GM12864 (cell line): ENCODE measurements around the gene PLEK.

Source experiments
- DNase-seq: peaks from one replicate; pipeline ENCODE4 v3.0.0-alpha.2; 2011; ENCODE audit warnings: low read depth
- H3K4me3 ChIP-seq: 2 replicates; pipeline ENCODE4 v1.5.1; 2011; ENCODE audit warnings: mild to moderate bottlenecking, low read depth, low read length, control low read depth
- TF ChIP-seq, protein P1 (sequence below): IDR thresholded peaks from 2 replicates; pipeline ENCODE4 v1.5.1; 2011; ENCODE audit warnings: low read depth, mild to moderate bottlenecking, moderate library complexity, low read length, control low read depth, inconsistent platforms; ENCODE audit errors: missing control alignments

The PLEK gene

DNA sequence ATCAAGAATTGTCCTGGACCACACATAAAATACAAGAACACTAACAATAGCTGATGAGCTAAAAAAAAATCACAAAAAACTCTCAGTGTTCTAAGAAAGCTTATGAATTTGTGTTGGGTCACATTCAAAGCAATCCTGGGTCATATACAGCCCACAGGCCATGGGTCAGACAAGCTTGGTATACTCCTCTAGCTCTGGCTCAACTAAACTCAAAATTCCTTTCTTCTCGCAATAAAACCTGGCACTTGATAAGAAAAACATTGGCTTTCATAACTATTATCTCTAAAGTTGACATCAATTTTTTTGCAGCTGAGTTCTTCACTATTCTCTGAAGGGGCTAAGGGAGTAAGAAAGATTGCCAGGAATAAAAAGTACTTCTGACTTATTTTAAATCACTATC is 63.7 kb downstream of the PLEK start:
- H3K4me3 ChIP-seq = no peak overlapping the region
- TF ChIP-seq, protein P1, sequence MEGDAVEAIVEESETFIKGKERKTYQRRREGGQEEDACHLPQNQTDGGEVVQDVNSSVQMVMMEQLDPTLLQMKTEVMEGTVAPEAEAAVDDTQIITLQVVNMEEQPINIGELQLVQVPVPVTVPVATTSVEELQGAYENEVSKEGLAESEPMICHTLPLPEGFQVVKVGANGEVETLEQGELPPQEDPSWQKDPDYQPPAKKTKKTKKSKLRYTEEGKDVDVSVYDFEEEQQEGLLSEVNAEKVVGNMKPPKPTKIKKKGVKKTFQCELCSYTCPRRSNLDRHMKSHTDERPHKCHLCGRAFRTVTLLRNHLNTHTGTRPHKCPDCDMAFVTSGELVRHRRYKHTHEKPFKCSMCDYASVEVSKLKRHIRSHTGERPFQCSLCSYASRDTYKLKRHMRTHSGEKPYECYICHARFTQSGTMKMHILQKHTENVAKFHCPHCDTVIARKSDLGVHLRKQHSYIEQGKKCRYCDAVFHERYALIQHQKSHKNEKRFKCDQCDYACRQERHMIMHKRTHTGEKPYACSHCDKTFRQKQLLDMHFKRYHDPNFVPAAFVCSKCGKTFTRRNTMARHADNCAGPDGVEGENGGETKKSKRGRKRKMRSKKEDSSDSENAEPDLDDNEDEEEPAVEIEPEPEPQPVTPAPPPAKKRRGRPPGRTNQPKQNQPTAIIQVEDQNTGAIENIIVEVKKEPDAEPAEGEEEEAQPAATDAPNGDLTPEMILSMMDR = no peak
- no peak for DNase-seq

- TF ChIP-seq, protein P1 = no peak
- DNase-seq = no peak
- no peak overlapping the region for H3K4me3 ChIP-seq
Measured at GRCh38 chr2:68429311-68429826, 64.3 kb downstream of the PLEK start.

DNA sequence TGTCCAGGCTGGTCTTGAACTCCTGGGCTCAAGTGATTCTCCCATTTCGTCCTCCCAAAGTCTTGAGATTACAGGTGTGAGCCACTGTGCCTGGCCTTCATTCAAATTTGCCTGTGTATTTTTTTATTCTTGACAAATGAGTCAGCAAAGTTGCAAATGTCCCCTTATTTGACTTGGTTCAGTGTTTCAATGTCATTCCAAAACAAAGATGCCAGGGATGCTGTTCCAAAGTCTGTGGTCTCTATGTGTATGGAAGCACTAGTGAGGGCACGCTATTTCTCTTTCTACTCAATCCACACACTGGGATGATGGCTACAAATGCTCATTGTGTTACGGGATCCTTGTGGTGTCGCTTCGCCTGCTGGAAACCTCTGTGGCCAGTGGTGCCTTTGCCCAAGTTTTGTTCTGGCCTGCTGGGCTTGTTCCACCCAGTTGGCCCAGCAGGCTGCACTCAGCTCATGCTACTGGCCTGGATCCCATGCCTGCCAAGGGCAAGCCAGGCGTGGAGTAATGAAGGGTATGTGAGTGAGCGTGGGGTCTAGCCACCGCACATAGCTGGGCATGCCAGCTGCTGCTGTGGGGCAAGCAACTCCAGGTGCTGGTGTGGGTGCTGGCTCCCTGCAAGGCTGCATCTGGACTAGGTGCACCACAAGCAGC is 66.4 kb downstream of the PLEK start:
- TF ChIP-seq, protein P1 = no peak
- H3K4me3 ChIP-seq = no peak overlapping the region
- no peak for DNase-seq

DNA sequence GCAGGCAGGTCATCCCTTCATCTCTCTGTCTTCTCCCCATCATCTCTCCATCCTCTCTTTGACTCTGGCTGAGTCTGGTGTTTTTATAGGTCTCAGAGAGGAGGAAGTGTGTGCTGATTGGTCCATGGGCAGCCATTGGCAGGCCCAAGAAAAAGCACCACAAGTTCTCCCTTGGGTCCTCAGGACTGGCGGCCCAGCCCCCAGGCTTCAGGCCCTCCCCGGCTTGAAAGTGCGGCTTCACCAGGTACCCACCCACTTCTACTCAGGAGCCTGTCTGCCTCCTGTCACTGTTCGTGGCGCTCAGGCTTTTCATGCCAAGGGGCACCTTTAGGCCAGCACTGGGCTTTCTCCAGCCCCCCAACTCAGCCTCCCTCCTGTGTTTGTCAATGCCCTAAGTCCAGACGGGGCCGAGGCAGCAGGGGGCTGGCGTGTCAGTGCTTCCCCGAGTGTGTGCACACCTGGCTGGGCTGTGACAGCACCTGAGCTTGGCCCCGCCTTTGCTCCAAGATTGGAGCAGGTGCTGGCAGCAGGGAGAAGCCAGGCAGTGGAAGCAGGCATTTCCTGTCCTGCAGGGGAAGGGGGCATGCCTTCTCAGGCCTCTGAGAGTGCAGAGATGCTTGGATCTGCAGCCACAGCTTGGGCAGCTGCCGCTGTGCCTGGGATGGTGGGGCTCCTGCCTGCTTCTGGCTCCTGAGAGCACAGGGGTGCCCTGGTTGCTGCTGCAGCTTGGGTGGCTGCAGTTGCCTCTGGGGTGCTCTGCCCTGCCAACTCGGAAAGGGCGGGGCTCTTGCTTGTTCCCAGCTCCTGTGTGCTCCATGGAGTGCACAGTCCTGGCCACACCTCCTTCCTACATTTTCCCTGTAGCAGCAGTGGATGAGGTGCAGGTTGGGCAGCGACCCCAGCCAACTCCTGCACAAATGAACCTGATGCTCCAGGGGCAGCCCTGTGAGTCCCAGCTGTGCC is 67.9 kb downstream of the PLEK start:
- DNase-seq = no peak
- no peak overlapping the region for H3K4me3 ChIP-seq
- TF ChIP-seq, protein P1 = no peak

DNA sequence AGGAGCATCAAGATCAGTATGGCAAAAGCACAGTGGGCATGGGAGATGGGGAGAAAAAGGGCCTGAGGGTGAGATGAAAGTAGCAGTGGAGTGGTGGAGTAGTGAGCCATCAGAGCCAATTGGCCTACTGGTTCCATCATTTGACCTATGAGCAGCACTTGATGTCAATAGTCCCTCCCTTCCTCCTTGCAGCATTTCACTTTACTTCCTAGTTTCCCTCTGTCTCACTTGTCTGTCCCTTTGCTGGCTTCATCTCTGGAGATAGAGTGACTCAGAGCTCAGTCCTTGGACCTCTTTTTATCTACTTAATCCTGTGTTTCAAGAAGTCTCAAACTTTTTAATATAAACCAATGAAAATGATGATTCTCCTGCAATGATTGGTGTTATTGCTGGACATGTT is 69.9 kb downstream of the PLEK start:
- TF ChIP-seq, protein P1 = no peak
- no peak overlapping the region for H3K4me3 ChIP-seq
- no peak for DNase-seq

- TF ChIP-seq, protein P1 = no peak
- DNase-seq = no peak
- H3K4me3 ChIP-seq = no peak overlapping the region
Measured at GRCh38 chr2:68435615-68436014, 70.5 kb downstream of the PLEK start.
